ENCODE data around the gene MN1.

Gene MN1

DNA sequence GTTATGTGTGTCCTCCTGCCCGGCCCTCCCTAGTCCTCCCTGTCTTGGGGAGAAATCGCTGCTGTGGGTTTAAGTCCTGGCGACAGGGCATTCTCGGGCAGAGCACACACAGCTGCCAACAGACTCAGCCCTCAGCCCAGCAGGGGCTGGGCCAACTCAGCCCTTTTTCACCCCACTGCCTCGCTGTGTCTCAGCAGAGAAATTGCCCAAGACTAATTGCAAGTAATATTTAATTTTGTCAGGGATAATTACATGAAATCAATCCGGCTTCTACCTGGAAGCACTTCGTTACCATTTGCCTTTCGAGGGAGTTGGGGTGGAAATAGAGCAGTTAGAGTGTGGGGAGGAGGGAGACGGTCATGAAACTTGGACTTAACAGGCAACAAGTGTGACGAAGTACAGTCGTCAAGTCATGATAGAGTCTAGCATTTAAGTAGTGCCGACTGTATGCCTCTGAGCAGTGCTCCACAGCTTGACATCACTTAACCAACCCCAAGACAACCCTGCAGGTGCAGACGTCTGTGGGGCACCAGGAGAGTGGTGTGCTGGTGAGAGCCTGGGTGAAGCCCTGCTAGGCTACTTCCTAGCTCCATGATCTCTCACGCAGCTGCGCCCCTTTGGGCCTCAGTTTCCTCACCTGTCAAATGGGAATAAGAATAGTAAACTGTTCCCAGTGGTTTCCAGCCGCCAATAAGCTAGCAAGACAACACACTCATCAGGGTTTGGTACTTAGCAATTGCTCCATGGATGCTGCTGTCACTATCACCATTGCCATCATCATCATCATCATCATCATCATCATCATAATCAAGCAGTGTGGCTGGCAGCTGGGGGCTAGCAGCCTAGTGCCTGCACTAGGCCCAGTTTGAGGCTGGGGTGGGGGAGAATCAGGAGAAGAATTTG is 29.2 kb downstream of the MN1 start:
- H3K4me1 ChIP-seq (ENCODE audit: insufficient read depth, low read length) = no peaks in the 10 kb centered on the region
- no peaks in the 10 kb centered on the region for H3K9me3 ChIP-seq (ENCODE audit: insufficient read depth, low read length, severe bottlenecking)
- DNase-seq (no peak), ATAC-seq (ENCODE audit: insufficient read depth, low read depth) (no peak)
- no peak for TF ChIP-seq EZH2 (IDR thresholded peaks at IDR 0.05; ENCODE audit: borderline replicate concordance, low read depth, low read length, severe bottlenecking)
- TF ChIP-seq, protein P1, sequence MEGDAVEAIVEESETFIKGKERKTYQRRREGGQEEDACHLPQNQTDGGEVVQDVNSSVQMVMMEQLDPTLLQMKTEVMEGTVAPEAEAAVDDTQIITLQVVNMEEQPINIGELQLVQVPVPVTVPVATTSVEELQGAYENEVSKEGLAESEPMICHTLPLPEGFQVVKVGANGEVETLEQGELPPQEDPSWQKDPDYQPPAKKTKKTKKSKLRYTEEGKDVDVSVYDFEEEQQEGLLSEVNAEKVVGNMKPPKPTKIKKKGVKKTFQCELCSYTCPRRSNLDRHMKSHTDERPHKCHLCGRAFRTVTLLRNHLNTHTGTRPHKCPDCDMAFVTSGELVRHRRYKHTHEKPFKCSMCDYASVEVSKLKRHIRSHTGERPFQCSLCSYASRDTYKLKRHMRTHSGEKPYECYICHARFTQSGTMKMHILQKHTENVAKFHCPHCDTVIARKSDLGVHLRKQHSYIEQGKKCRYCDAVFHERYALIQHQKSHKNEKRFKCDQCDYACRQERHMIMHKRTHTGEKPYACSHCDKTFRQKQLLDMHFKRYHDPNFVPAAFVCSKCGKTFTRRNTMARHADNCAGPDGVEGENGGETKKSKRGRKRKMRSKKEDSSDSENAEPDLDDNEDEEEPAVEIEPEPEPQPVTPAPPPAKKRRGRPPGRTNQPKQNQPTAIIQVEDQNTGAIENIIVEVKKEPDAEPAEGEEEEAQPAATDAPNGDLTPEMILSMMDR (IDR thresholded peaks at IDR 0.05; ENCODE audit: borderline replicate concordance, extremely low read depth, low read length, poor library complexity, severe bottlenecking) = no peak
- H4K20me1 ChIP-seq (ENCODE audit: insufficient read depth, low read length) = peaks cover 4% of the 10 kb centered on the region; the same call in 1 of the 2 replicates
- H3K4me3 ChIP-seq (ENCODE audit: low read depth in 1 of 2, low read length in 2 of 2) = no peak overlapping the region
- H3K27me3 ChIP-seq (ENCODE audit: insufficient read depth, low read length, poor library complexity) = peaks cover 12% of the 10 kb centered on the region
- H3K4me2 ChIP-seq (ENCODE audit: insufficient read depth, low read length) = no peak overlapping the region
- H2AFZ ChIP-seq (ENCODE audit: low read depth, low read length) = no peak overlapping the region
- no peak overlapping the region for H3K9ac ChIP-seq (ENCODE audit: low read depth, low read length)
- no peaks in the 10 kb centered on the region for H3K79me2 ChIP-seq (ENCODE audit: insufficient read depth, low read length)
- H3K36me3 ChIP-seq (ENCODE audit: insufficient read depth, low read length) = no peaks in the 10 kb centered on the region
- H3K27ac ChIP-seq (ENCODE audit: low read length) = no peak overlapping the region

DNA sequence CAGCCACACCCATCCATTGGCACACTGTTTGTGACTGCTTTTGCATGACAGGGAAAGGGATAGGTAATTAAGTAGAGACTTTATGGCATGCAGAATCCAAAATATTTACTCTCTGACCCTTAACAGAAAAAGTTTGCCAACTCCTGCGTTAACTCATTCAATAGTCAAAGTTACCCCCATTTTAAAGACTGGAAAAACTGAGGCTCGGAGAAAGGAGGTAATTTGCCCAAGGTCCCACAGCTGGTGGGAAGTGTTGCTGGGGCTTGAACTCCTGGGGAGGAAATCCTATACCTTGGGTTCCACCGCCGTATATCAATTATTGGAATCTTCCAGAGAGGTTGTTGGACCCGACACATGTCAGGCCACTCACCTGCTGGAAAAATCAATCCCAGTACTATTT is 29.9 kb downstream of the MN1 start:
- no peak overlapping the region for H3K4me2 ChIP-seq (ENCODE audit: insufficient read depth, low read length)
- no peak overlapping the region for H3K4me3 ChIP-seq (ENCODE audit: low read depth in 1 of 2, low read length in 2 of 2)
- H4K20me1 ChIP-seq (ENCODE audit: insufficient read depth, low read length) = peaks cover 4% of the 10 kb centered on the region; the same call in 1 of the 2 replicates
- no peak for TF ChIP-seq EZH2 (IDR thresholded peaks at IDR 0.05; ENCODE audit: borderline replicate concordance, low read depth, low read length, severe bottlenecking)
- TF ChIP-seq, protein P1 (IDR thresholded peaks at IDR 0.05; ENCODE audit: borderline replicate concordance, extremely low read depth, low read length, poor library complexity, severe bottlenecking) = no peak
- DNase-seq = no peak
- no peak overlapping the region for H2AFZ ChIP-seq (ENCODE audit: low read depth, low read length)
- H3K9ac ChIP-seq (ENCODE audit: low read depth, low read length) = no peak overlapping the region
- H3K27me3 ChIP-seq (ENCODE audit: insufficient read depth, low read length, poor library complexity) = peaks cover 19% of the 10 kb centered on the region
- no peaks in the 10 kb centered on the region for H3K9me3 ChIP-seq (ENCODE audit: insufficient read depth, low read length, severe bottlenecking)
- H3K36me3 ChIP-seq (ENCODE audit: insufficient read depth, low read length) = no peaks in the 10 kb centered on the region
- H3K4me1 ChIP-seq (ENCODE audit: insufficient read depth, low read length) = no peaks in the 10 kb centered on the region
- no peak for ATAC-seq (ENCODE audit: insufficient read depth, low read depth)
- no peaks in the 10 kb centered on the region for H3K79me2 ChIP-seq (ENCODE audit: insufficient read depth, low read length)
- no peak overlapping the region for H3K27ac ChIP-seq (ENCODE audit: low read length)

DNA sequence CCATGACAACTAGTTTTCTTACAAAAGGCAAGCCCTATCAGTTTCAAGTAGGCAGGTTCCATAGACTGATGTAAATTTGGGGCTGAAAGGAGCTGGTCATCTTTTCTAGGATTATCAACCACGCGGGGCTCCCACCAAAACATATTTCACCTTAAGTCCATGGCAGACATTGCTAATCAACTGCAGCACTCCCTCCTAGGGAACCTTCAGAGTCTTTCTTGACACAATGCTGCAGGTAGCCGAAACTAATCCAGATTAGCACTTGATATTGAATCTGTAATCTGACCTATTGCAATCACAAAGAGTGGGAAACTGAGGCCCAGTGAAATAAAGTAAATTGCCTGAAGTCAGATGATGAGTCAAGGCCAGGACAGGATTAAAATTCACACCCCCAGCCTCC is 32.5 kb downstream of the MN1 start:
- H3K27me3 ChIP-seq (ENCODE audit: insufficient read depth, low read length, poor library complexity) = peaks cover 23% of the 10 kb centered on the region
- H3K36me3 ChIP-seq (ENCODE audit: insufficient read depth, low read length) = no peaks in the 10 kb centered on the region

More for the DNA sequence above, 32.5 kb downstream of the MN1 start:
- H3K9ac ChIP-seq (ENCODE audit: low read depth, low read length) = no peak overlapping the region
- no peak overlapping the region for H3K4me3 ChIP-seq (ENCODE audit: low read depth in 1 of 2, low read length in 2 of 2)
- no peak overlapping the region for H3K27ac ChIP-seq (ENCODE audit: low read length)
- no peak overlapping the region for H3K4me2 ChIP-seq (ENCODE audit: insufficient read depth, low read length)
- TF ChIP-seq, protein P1 (IDR thresholded peaks at IDR 0.05; ENCODE audit: borderline replicate concordance, extremely low read depth, low read length, poor library complexity, severe bottlenecking) = no peak
- TF ChIP-seq EZH2 (IDR thresholded peaks at IDR 0.05; ENCODE audit: borderline replicate concordance, low read depth, low read length, severe bottlenecking) = no peak
- no peaks in the 10 kb centered on the region for H3K79me2 ChIP-seq (ENCODE audit: insufficient read depth, low read length)
- no peaks in the 10 kb centered on the region for H3K4me1 ChIP-seq (ENCODE audit: insufficient read depth, low read length)
- H4K20me1 ChIP-seq (ENCODE audit: insufficient read depth, low read length) = peaks cover 4% of the 10 kb centered on the region; the same call in 1 of the 2 replicates
- H2AFZ ChIP-seq (ENCODE audit: low read depth, low read length) = no peak overlapping the region
- ATAC-seq (ENCODE audit: insufficient read depth, low read depth) = no peak
- DNase-seq = no peak
- H3K9me3 ChIP-seq (ENCODE audit: insufficient read depth, low read length, severe bottlenecking) = no peaks in the 10 kb centered on the region
